Right lobe of liver (tissue), 4 donors: ENCODE results near the gene RPS6KB2.

Experiments
- POLR2A ChIP-seq: fragments of 450-650 bp; IDR thresholded peaks from one replicate; pipeline ENCODE4 v1.6.1; 2017; ENCODE audit warnings: antibody characterized with exemption, mild to moderate bottlenecking
- TF ChIP-seq, protein P1 (sequence below), 4 donors: fragments of 200-600 bp in 3 of 4; fragments of 450-650 bp in 1 of 4; IDR thresholded peaks; one replicate each; pipeline versions ENCODE4 v1.5.1 to v1.8.0; 2016 to 2022; ENCODE audit warnings: antibody characterized with exemption in 4 of 4, mild to moderate bottlenecking in 2 of 4
- donor health status: DM: no; HTN: no; CAD: no.
- donor health status: DM: no; HTN: no; CAD: no.
- donor health status: DM: no; HTN: yes; CAD: no.

DNA sequence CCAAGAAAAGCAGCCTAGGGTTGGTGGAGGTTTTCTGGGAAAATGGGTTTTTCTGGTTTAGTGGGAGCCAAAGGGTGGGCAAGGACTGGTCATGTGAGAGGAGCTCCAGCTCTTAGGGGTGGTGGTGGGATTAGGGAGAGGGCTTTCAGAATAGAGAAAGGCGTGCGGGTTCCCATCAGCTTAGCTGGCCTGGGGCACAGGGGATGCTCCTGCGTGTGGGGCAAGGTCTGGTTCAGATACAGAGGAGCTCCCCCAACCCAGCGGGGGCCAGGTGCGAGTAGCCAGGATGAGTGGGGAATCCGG lies 40.1 kb downstream of the RPS6KB2 start:
- TF ChIP-seq, protein P1, sequence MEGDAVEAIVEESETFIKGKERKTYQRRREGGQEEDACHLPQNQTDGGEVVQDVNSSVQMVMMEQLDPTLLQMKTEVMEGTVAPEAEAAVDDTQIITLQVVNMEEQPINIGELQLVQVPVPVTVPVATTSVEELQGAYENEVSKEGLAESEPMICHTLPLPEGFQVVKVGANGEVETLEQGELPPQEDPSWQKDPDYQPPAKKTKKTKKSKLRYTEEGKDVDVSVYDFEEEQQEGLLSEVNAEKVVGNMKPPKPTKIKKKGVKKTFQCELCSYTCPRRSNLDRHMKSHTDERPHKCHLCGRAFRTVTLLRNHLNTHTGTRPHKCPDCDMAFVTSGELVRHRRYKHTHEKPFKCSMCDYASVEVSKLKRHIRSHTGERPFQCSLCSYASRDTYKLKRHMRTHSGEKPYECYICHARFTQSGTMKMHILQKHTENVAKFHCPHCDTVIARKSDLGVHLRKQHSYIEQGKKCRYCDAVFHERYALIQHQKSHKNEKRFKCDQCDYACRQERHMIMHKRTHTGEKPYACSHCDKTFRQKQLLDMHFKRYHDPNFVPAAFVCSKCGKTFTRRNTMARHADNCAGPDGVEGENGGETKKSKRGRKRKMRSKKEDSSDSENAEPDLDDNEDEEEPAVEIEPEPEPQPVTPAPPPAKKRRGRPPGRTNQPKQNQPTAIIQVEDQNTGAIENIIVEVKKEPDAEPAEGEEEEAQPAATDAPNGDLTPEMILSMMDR (IDR thresholded peaks at IDR 0.05) = no peak
- no peak for TF ChIP-seq POLR2A
